Renal pelvis (tissue), 4 donors: ENCODE results near the gene LYRM4. TPM values are rescaled to one million over a fixed set of nuclear protein-coding genes. Genes with fewer than 3 reads are reported as not detected.

Experiments used
- DNase-seq: peaks from one replicate; pipeline ENCODE4 v3.0.0-alpha.2; 2013
- polyA plus RNA-seq, 3 donors: library from polyadenylated mRNA; unstranded; fragments of 120-200 nt; gene quantifications; one replicate each; pipeline ENCODE4 v1.2.1, GENCODE V29; 2013; ENCODE audit not compliant: insufficient read length in 3 of 3

LYRM4 gene
- polyA plus RNA-seq, 3 donors: 35.1 to 44.0 (median 43.7) TPM

- DNase-seq: no peak
Observed at GRCh38 chr6:5102267-5102970, 158.3 kb downstream of the LYRM4 start.

GRCh38 chr6:5100806-5101205 is 159.9 kb downstream of the LYRM4 start:
- DNase-seq: no peak

- DNase-seq: no peak
Observed at GRCh38 chr6:5099537-5099936, 161.2 kb downstream of the LYRM4 start.

DNA sequence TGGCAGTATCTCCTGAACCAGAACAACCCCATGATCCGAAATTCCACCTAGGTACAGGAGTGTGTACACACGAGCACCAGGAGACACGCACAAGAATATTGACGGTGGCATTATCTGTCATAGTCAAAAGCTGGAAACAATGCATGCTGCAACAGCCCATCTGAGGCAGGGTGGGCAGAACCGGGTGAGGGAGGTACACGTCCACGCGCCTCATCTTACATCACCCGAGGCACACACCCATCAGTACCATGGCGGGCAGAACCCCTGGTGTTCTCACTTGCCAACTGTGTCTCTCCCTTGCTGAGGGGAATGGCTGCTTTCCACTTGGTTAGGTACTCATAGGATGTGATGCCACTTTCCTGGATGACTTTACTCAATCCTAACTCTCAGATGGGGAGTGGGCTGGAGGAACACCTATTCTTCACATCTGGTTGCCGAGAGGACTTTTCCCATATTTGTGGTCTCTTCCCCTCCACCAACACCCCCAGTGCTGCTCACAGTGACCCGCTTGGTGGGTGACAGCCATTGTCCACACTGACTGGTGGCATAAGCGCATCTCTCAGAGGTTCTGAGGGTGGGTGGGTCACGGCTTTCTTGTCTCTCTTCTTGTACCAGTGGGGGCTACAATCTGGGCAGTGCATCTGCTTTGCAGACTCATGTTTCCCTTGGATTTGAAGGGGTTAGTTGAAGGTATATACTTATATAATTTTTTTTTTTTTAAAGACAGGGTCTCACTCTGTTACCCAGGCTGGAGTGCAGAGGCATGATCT is 162.1 kb downstream of the LYRM4 start:
- no peak for DNase-seq

- no peak for DNase-seq
Observed at GRCh38 chr6:5096482-5096881, 164.3 kb downstream of the LYRM4 start.

DNA sequence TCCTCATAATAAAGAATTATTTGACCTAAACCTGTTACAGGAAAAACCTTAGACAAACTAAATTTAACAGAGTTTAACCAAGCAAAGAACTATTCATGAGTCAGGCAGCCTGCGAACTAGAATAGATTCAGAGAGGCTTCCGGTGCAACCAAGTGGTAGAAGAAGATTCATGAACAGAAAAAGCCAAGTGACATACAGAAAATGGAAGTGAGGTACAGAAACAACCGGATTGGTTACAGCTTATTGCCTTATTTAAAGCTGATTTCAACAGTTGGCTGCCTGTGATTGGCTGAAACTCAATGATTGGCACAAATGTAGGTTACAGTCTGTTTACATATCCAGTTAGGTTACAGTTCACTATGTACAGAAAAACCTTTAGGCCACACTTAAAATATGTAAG is 165.5 kb downstream of the LYRM4 start:
- no peak for DNase-seq

- no peak for DNase-seq
Observed at GRCh38 chr6:5094327-5094726, 166.4 kb downstream of the LYRM4 start.

GRCh38 chr6:5093231-5094015 is 167.3 kb downstream of the LYRM4 start:
- no peak for DNase-seq

DNA sequence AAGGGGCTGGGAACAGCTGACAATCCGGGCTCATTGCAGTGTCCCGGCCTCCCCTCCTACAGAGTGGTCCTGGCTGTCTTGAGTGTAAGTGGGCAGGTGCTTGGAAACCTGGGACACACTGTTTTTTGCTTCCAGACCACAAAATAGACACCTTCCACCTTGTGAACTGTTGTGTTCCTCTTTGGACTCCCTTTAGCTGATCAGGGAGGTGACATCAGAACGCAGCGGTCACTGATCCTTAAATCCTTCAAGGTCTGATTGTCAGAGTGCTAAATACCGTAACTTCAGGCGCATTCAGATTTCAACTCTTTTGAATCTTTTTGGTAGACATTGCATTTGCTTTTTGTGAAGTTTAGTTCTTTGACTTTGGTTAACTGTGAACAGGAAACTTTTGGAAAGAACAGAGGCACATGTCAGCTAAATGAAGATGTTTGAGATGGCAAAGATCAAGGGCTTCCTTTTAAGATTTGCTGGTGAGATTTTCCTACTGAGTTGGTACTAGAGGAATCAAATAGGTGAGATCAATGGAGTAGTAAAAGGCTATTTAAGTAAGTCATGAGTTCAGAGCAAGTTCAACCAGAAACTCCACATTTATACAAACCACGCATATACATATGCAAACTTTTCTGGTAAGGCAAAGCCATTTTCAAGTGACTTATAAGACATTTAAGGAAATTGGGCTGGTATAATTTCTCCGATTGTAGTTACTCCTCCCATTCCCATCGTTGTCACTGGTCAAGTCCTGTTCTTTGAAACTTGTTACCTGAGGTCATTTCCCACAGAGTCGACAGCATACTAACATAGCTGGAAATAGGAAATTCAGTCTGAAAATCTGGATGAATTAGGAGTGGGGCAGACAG is 169.3 kb downstream of the LYRM4 start:
- no peak for DNase-seq

GRCh38 chr6:5090603-5091002 is 170.1 kb downstream of the LYRM4 start:
- no peak for DNase-seq

- DNase-seq: peak; percentile 59
Observed at GRCh38 chr6:5089481-5090438, 171.0 kb downstream of the LYRM4 start.

DNA sequence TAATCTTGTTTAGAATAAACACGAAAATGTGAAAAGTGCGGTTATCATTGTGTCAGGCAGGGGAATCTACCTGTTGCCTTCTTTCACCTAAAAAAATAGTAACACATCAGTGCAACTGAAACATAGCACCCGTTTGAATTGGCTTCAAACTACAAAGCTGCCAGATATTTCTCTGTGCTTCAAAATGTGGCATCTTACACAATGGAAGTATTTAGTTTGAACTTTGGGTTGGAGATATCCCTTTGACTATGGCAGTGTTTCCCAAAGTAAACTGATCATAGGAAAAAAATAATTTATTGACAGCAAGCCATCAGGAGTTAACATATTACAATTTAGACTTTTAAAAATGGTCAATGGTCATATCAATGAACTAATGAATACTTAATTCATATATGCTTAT is 172.0 kb downstream of the LYRM4 start:
- no peak for DNase-seq

DNA sequence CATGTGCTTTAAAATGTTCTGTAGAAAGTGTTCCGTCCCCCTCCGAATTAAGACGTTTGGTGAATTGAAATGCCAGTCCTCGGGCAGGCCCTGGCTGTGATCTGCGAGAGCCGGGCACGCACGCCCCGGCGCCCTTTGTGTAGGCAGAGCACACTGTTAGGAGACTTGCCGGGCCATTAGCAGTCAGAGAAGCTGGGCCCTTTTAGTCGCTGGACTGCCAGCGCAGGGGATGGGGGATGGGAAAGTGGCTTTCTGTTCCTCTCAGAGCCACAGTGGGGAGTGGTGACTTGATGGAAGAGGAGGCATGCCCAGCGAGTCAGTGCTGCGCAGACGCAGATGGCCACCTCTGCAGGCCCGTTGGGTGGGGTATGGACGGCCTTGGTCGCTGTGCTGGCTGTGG is 173.4 kb downstream of the LYRM4 start:
- DNase-seq: no peak

DNA sequence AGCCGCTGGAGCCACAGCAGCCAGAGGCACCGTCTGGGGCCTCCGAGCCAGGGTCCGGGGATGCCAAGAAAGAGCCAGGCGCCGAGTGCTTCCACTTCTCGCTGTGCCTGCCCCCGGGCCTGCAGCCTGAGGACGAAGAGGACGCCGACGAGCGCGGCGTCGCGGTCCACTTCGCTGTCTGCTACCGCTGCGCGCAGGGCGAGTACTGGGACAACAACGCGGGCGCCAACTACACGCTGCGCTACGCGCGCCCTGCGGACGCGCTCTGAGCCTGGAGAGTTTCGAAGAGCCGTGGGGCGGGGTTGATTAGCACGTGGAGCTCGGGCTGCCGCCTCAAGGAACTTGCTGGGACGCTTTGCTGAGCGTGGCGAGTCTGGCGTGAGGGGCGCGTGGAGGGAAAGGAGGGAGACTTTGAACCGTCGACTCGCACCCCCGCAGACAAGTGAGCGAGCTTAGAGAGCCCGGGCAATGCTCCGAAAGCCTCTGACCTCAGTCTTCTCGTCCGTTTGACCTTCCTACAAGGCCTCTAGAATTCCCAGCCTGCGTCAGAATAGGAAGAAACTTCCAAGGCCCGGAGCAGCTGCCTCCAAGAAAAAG is 174.4 kb downstream of the LYRM4 start:
- DNase-seq: no peak

GRCh38 chr6:5085648-5086293 is 175.0 kb downstream of the LYRM4 start:
- DNase-seq: peak; percentile 46

- DNase-seq: peak; percentile 50
Observed at GRCh38 chr6:5084781-5085647, 175.7 kb downstream of the LYRM4 start, which contains the start of gene PPP1R3G. Gene PPP1R3G, plus strand, starts transcription at chr6:5085341. Its CDS starts 145 bp downstream, at chr6:5085486.

GRCh38 chr6:5084360-5084780 is 176.4 kb downstream of the LYRM4 start:
- peak; percentile 28 for DNase-seq

- no peak for DNase-seq
Observed at GRCh38 chr6:5083813-5084359, 176.9 kb downstream of the LYRM4 start.
